Rectal smooth muscle tissue (tissue), 1 donor: ENCODE results near the gene CENATAC.
"Not testable (repeated sequence)": the region's sequence is repeated elsewhere in the genome, so short reads cannot be mapped to it uniquely, and the experiment has no call there.

Experiments used
- H3K27ac ChIP-seq: one replicate; pipeline ENCODE4 v1.7.0; 2013; ENCODE audit warnings: low read depth, low read length, inconsistent platforms
- H3K27me3 ChIP-seq: one replicate; pipeline ENCODE4 v1.7.0; 2013; ENCODE audit warnings: low read length; ENCODE audit not compliant: control insufficient read depth, insufficient read depth
- H3K36me3 ChIP-seq: one replicate; pipeline ENCODE4 v1.7.0; 2013; ENCODE audit warnings: low read length; ENCODE audit not compliant: control insufficient read depth, insufficient read depth
- H3K4me1 ChIP-seq: one replicate; pipeline ENCODE4 v1.7.0; 2013; ENCODE audit warnings: low read length; ENCODE audit not compliant: control insufficient read depth, insufficient read depth
- H3K4me3 ChIP-seq: one replicate; pipeline ENCODE4 v1.7.0; 2013; ENCODE audit warnings: low read length
- H3K9ac ChIP-seq: one replicate; pipeline ENCODE4 v1.7.0; 2013; ENCODE audit warnings: low read length

Gene CENATAC

GRCh38 chr11:118997627-118998387, at the start of gene CENATAC:
CENATAC (plus strand) TSS chr11:118998138; CDS start chr11:118998198, 60 bp downstream.
- H3K27ac ChIP-seq = peak within 1 kb of the TSS; percentile 86
- H3K4me3 ChIP-seq = peak within 1 kb of the TSS; percentile 81
- H3K27me3 ChIP-seq = no peaks in the 10 kb centered on the region
- H3K36me3 ChIP-seq = peaks cover 4% of the 10 kb centered on the region
- peaks cover 9% of the 10 kb centered on the region for H3K4me1 ChIP-seq
- H3K9ac ChIP-seq = peak within 1 kb of the TSS; percentile 95

GRCh38 chr11:118953265-118953664, 44.7 kb upstream of the CENATAC start:
- Histone ChIP-seq H3K4me1 (no peaks in the 10 kb centered on the region), H3K36me3 (no peaks in the 10 kb centered on the region), H3K9ac (no peak overlapping the region), H3K27ac (no peak overlapping the region), H3K4me3 (no peak overlapping the region), H3K27me3 (no peaks in the 10 kb centered on the region)

GRCh38 chr11:118953976-118954375, 44.0 kb upstream of the CENATAC start:
- H3K9ac ChIP-seq, H3K27ac ChIP-seq, H3K36me3 ChIP-seq: not testable (repeated sequence)

GRCh38 chr11:118956094-118956846, 41.7 kb upstream of the CENATAC start, which contains the start of gene UPK2:
UPK2 (plus strand) TSS chr11:118956298; CDS start chr11:118956351, 53 bp downstream.
- H3K4me3 ChIP-seq = no peak within 1 kb of the TSS
- H3K27me3 ChIP-seq = no peaks in the 10 kb centered on the region
- H3K36me3 ChIP-seq = no peaks in the 10 kb centered on the region
- H3K9ac ChIP-seq = no peak within 1 kb of the TSS
- no peaks in the 10 kb centered on the region for H3K4me1 ChIP-seq
- no peak within 1 kb of the TSS for H3K27ac ChIP-seq

More at GRCh38 chr11:118953976-118954375, 44.0 kb upstream of the CENATAC start:
- H3K4me3 ChIP-seq, H3K27me3 ChIP-seq, H3K4me1 ChIP-seq: not testable (repeated sequence)

GRCh38 chr11:118956847-118957469, 41.0 kb upstream of the CENATAC start:
- no peaks in the 10 kb centered on the region for H3K4me1 ChIP-seq
- H3K9ac ChIP-seq = no peak overlapping the region
- H3K27ac ChIP-seq = no peak overlapping the region
- H3K36me3 ChIP-seq = no peaks in the 10 kb centered on the region
- H3K27me3 ChIP-seq = no peaks in the 10 kb centered on the region
- no peak overlapping the region for H3K4me3 ChIP-seq

- no peak overlapping the region for H3K9ac ChIP-seq
- no peaks in the 10 kb centered on the region for H3K4me1 ChIP-seq
- H3K27ac ChIP-seq = no peak overlapping the region
- no peaks in the 10 kb centered on the region for H3K36me3 ChIP-seq
- H3K4me3 ChIP-seq = no peak overlapping the region
- no peaks in the 10 kb centered on the region for H3K27me3 ChIP-seq
Measured at GRCh38 chr11:118957549-118957948, 40.4 kb upstream of the CENATAC start.

- Histone ChIP-seq H3K4me1 (no peaks in the 10 kb centered on the region), H3K4me3 (no peak overlapping the region), H3K9ac (no peak overlapping the region), H3K27ac (no peak overlapping the region), H3K27me3 (no peaks in the 10 kb centered on the region), H3K36me3 (no peaks in the 10 kb centered on the region)
Measured at GRCh38 chr11:118957968-118958367, 40.0 kb upstream of the CENATAC start.

- Histone ChIP-seq H3K27ac (no peak overlapping the region), H3K4me1 (no peaks in the 10 kb centered on the region), H3K9ac (no peak overlapping the region), H3K4me3 (no peak overlapping the region), H3K36me3 (no peaks in the 10 kb centered on the region), H3K27me3 (no peaks in the 10 kb centered on the region)
Measured at GRCh38 chr11:118958577-118958976, 39.4 kb upstream of the CENATAC start.

- no peak overlapping the region for H3K27ac ChIP-seq
- H3K4me1 ChIP-seq = no peaks in the 10 kb centered on the region
- no peaks in the 10 kb centered on the region for H3K36me3 ChIP-seq
- no peak overlapping the region for H3K4me3 ChIP-seq
- no peak overlapping the region for H3K9ac ChIP-seq
- no peaks in the 10 kb centered on the region for H3K27me3 ChIP-seq
Measured at GRCh38 chr11:118961189-118961588, 36.7 kb upstream of the CENATAC start.

- H3K27me3 ChIP-seq = no peaks in the 10 kb centered on the region
- no peaks in the 10 kb centered on the region for H3K4me1 ChIP-seq
- no peak overlapping the region for H3K4me3 ChIP-seq
- H3K9ac ChIP-seq = no peak overlapping the region
- H3K36me3 ChIP-seq = no peaks in the 10 kb centered on the region
- no peak overlapping the region for H3K27ac ChIP-seq
Measured at GRCh38 chr11:118961591-118961990, 36.3 kb upstream of the CENATAC start.

- H3K27ac ChIP-seq, H3K9ac ChIP-seq, H3K4me1 ChIP-seq, H3K36me3 ChIP-seq, H3K4me3 ChIP-seq, H3K27me3 ChIP-seq: not testable (repeated sequence)
Measured at GRCh38 chr11:118969508-118969907, 28.4 kb upstream of the CENATAC start.

- no peaks in the 10 kb centered on the region for H3K36me3 ChIP-seq
- no peaks in the 10 kb centered on the region for H3K27me3 ChIP-seq
- no peak within 1 kb of the TSS for H3K4me3 ChIP-seq
Measured at GRCh38 chr11:118971646-118972045, 26.3 kb upstream of the CENATAC start, which contains the start of gene FOXR1. FOXR1 (plus strand) TSS chr11:118971761; CDS start chr11:118971932, 171 bp downstream.

More at GRCh38 chr11:118971646-118972045, 26.3 kb upstream of the CENATAC start, which contains the start of gene FOXR1:
- Histone ChIP-seq H3K27ac (no peak within 1 kb of the TSS), H3K9ac (no peak within 1 kb of the TSS), H3K4me1 (no peaks in the 10 kb centered on the region)
